Measurements from ENCODE around the gene DRAXIN. TPM values are rescaled to one million over a fixed set of nuclear protein-coding genes. Genes with fewer than 3 reads are reported as not detected.
"Not testable (repeated sequence)": the region's sequence is repeated elsewhere in the genome, so short reads cannot be mapped to it uniquely, and the experiment has no call there.

Gene DRAXIN, protein sequence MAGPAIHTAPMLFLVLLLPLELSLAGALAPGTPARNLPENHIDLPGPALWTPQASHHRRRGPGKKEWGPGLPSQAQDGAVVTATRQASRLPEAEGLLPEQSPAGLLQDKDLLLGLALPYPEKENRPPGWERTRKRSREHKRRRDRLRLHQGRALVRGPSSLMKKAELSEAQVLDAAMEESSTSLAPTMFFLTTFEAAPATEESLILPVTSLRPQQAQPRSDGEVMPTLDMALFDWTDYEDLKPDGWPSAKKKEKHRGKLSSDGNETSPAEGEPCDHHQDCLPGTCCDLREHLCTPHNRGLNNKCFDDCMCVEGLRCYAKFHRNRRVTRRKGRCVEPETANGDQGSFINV
- 0.10 and 0.21 TPM in 2 replicates for total RNA-seq
- long read RNA-seq: 0 reads

GRCh38 chr1:11691302-11691914 is at the start of gene DRAXIN:
Gene DRAXIN (plus strand): TSS chr1:11691710. CDS start chr1:11706259, 14,549 bp downstream.
- TF ChIP-seq CTCF (IDR thresholded peaks at IDR 0.05): no peak
- Mint-ChIP-seq H3K4me3 (ENCODE audit: unreplicated experiment) (peak within 1 kb of the TSS; percentile 69), H3K9me3 (ENCODE audit: unreplicated experiment) (no peaks in the 10 kb centered on the region), H3K36me3 (ENCODE audit: unreplicated experiment) (no peaks in the 10 kb centered on the region), H3K4me1 (ENCODE audit: unreplicated experiment) (peaks cover 21% of the 10 kb centered on the region), H3K27ac (ENCODE audit: unreplicated experiment) (no peak within 1 kb of the TSS), H3K27me3 (ENCODE audit: unreplicated experiment) (peaks cover 51% of the 10 kb centered on the region)
- DNase-seq (ENCODE audit: extremely low spot score, unreplicated experiment): no peak

- no peak overlapping the region for H3K4me3 Mint-ChIP-seq (ENCODE audit: unreplicated experiment)
- no peak overlapping the region for H3K27ac Mint-ChIP-seq (ENCODE audit: unreplicated experiment)
- no peak for TF ChIP-seq CTCF (IDR thresholded peaks at IDR 0.05)
- H3K27me3 Mint-ChIP-seq (ENCODE audit: unreplicated experiment): no peaks in the 10 kb centered on the region
- no peaks in the 10 kb centered on the region for H3K9me3 Mint-ChIP-seq (ENCODE audit: unreplicated experiment)
- no peak for DNase-seq (ENCODE audit: extremely low spot score, unreplicated experiment)
- no peaks in the 10 kb centered on the region for H3K4me1 Mint-ChIP-seq (ENCODE audit: unreplicated experiment)
- no peaks in the 10 kb centered on the region for H3K36me3 Mint-ChIP-seq (ENCODE audit: unreplicated experiment)
Observed at GRCh38 chr1:11641776-11642305, 49.7 kb upstream of the DRAXIN start.

GRCh38 chr1:11642418-11643017 is 49.0 kb upstream of the DRAXIN start:
- not testable (repeated sequence) for DNase-seq (ENCODE audit: extremely low spot score, unreplicated experiment); H3K36me3 Mint-ChIP-seq (ENCODE audit: unreplicated experiment); H3K27ac Mint-ChIP-seq (ENCODE audit: unreplicated experiment)

DNA sequence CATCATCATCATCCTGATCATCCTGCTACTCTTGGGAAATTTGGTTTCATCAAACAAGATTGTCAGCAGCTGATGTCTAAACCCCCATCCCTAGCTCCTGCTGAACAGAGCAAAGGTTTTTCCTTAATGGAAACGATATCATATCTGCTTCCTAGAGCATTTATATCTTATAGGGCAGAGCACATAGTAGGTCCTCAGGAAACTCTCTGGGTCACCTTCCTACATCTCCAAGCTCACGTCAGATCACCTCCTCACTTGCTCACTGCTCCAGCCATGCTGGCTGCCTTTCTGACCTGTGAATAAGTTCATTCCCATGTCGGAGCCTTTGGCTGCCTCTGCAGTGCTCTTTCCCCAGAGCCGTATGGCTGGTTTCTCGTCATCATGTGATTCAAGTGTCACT is 47.7 kb upstream of the DRAXIN start:
- DNase-seq (ENCODE audit: extremely low spot score, unreplicated experiment): no peak
- Mint-ChIP-seq H3K27me3 (ENCODE audit: unreplicated experiment) (no peaks in the 10 kb centered on the region), H3K4me3 (ENCODE audit: unreplicated experiment) (no peak overlapping the region), H3K27ac (ENCODE audit: unreplicated experiment) (no peak overlapping the region), H3K4me1 (ENCODE audit: unreplicated experiment) (peaks cover 2% of the 10 kb centered on the region), H3K36me3 (ENCODE audit: unreplicated experiment) (no peaks in the 10 kb centered on the region), H3K9me3 (ENCODE audit: unreplicated experiment) (no peaks in the 10 kb centered on the region)
- TF ChIP-seq CTCF (IDR thresholded peaks at IDR 0.05): no peak

More at GRCh38 chr1:11642418-11643017, 49.0 kb upstream of the DRAXIN start:
- not testable (repeated sequence) for H3K9me3 Mint-ChIP-seq (ENCODE audit: unreplicated experiment); H3K27me3 Mint-ChIP-seq (ENCODE audit: unreplicated experiment); H3K4me3 Mint-ChIP-seq (ENCODE audit: unreplicated experiment); H3K4me1 Mint-ChIP-seq (ENCODE audit: unreplicated experiment)
- TF ChIP-seq CTCF (IDR thresholded peaks at IDR 0.05): peak; percentile 92

DNA sequence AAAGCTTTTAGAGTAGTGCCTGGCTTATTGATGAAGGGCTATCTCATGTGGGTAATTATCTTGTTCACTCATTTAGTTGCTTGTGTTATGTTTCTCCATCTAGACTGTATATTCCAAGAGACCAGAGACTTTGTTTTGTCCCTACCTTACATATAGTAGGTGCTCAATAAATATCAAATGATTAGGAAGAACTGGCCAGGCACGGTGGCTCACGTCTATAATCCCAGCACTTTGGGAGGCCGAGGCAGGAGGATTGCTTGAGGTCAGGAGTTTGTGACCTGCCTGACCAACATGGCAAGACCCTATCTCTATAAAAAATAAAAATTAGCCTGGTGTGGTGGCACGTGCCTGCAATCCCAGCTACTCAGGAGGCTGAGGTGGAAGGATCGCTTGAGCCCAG is 46.2 kb upstream of the DRAXIN start:
- Mint-ChIP-seq H3K4me3 (ENCODE audit: unreplicated experiment) (no peak overlapping the region), H3K27ac (ENCODE audit: unreplicated experiment) (no peak overlapping the region), H3K36me3 (ENCODE audit: unreplicated experiment) (no peaks in the 10 kb centered on the region), H3K9me3 (ENCODE audit: unreplicated experiment) (no peaks in the 10 kb centered on the region), H3K4me1 (ENCODE audit: unreplicated experiment) (peaks cover 3% of the 10 kb centered on the region), H3K27me3 (ENCODE audit: unreplicated experiment) (peaks cover 3% of the 10 kb centered on the region)
- no peak for TF ChIP-seq CTCF (IDR thresholded peaks at IDR 0.05)
- no peak for DNase-seq (ENCODE audit: extremely low spot score, unreplicated experiment)
